Measurements from ENCODE around the gene TCF7L2.

Gene TCF7L2

DNA sequence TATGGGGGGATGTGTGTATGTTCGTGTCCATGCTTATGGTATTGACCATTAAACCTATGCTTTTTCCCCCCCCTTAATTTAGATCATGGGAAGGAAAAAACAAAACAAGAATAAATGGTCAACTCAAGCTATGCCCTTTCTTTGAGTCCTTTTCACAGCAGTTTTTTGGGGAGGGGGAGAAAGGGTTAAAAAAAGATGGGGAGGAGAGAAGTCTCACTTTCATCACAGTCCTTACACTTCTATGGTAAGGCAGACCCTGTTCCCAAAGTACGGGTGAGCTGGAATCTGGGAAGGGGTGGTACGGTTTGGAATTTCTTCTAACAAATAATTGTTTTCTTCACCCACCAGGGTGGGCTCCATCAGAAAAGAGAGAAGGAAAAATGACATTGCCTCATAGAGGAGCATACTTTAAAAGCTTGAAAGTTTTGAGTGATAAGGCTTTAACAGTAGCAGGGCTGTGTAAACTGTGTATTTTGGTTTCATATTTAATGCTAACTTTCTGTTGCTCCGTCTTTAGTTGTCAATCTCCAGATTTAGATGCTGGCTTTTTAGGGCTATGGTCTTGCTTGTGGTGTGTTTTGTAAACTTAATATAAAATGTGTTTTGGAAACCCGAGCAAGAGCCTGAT lies 180.1 kb downstream of the TCF7L2 start:
- DNase-seq: no peak

DNA sequence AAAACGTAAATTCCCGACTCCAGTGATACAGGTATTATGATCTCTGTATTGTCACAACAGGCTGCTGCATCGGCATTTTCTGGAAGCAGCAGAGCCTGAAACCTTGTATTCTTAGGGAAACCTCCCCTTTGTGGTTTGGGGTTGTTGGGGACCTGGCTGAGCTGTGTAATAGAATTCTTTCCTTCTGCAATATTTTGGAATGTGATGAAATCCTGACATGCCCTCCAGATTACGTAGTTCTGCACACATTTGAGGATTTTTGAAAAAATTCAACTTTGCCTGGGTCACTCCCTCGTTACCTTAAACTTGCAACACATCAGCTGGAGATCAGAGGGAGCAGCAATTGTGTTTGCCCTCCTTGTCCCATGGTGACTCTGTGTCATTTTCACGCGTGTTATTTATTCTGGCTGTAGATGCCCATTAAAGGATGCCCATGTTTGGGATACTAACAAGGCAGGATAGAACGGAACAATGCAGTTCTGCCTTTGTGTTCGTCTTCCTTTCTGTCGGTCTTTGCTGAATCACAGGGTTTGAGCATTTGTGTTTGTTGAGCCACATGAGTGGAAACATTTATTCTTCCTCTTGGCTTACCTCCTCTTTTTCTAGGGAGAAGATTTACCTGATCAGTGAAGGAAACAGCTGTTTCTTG lies 181.7 kb downstream of the TCF7L2 start:
- no peak for DNase-seq

DNA sequence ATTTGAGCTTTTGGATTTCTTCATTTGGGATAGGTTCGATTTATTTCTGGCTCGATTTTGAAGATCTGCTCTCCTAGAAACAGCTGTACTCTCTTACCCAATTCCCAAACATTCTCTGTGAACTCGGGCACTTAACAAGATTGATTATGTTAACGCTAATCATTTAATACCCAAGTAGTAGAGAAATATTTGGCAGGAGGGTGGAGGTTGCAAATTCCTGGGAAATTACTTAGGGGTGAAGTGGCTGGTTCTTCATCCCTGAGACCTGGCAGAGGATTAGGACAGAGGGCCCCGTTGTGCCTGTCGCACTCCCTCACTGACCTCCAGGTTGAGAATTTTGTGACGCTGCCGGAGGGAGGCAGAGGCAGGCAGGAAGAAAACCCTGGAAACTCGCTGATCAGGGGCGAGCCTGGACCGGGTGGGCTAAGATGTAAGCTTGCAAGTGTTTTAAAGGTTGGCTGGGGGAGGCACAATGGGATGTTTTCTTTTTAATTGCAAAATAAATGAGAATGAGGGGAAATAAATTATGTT lies 182.6 kb downstream of the TCF7L2 start:
- no peak for DNase-seq

DNA sequence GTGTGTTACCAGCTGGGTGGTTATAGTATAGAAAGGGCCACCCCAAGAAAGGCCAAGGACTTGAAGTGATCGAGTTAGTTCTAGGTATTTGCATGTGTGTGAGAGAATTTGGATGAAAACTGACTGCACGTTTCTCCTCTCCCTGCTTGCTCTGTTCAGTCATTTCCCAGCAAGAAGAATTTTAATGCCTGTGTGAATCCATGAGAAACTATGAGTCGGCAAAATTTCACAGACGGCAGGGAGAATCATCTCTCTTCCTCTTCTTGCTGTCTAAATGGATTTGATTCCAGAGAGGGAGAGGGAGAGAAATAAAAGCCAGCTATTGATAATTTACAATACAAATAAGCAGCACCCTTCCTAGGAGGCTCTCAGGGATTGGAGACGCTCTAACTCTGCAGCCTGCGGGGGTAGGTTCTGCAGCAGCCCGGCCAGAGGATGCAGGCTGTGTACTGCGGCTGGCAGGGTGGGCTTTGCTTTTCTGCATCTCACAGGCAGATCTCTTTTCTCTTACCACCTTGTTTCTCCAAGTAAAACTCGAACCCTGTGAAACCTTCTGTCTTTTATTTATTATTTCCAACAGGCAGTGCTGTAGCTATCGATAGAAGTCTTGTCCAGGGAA lies 183.6 kb downstream of the TCF7L2 start:
- no peak for DNase-seq

DNA sequence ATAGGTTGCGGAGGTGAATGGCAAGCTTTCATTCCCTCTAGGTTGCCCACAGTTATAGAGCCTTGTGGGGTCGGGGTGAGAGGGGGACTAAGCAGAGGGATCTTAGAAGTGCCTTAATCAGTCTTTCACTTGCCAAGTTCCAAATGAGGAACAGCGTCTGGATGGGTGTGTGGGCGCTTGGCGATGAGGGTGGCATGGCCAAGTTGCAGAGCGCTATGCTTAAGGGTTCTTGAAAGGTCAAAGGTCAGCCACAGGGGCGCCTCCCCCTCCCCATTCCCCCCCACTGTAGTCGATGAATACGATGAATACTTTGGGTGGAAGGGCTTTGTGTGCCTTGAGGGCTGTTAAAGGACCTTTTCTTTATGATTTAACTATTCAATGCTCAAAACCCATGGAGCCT lies 185.0 kb downstream of the TCF7L2 start:
- DNase-seq: no peak

DNA sequence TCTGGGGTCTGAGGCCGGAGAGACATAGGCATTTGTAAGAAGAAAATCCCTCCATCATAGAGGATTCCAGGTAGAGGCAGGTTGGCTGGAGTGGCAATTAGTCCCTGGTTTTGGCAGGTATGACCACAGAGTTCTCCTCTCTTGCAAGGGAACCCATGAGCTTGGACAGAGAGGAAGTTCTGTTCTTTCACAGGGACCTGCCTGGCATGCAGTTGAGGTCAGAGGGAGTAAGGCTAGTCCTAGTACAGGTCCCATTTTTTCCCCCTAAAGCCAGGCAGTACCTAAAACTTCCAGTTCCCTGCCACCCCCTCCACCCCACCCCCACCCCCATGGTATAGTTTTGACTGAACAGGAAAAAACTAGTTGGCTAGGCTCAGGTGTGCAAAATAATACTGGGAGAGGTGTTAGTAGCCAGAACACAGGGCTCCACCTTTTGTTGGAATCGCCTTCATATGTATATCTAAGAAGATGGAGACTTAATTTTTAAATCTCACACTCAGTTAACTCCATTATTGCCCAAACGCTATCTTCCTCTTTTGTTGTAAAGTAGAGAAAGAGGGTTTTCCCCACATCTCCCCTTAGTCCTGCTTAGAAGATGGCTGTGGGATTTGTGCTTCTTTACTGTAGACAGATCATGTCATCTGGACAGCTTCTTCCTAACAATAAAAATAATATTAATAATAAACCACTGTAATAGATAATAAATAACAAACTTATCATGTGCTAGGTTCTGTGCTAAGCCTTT lies 188.1 kb downstream of the TCF7L2 start:
- no peak for DNase-seq

DNA sequence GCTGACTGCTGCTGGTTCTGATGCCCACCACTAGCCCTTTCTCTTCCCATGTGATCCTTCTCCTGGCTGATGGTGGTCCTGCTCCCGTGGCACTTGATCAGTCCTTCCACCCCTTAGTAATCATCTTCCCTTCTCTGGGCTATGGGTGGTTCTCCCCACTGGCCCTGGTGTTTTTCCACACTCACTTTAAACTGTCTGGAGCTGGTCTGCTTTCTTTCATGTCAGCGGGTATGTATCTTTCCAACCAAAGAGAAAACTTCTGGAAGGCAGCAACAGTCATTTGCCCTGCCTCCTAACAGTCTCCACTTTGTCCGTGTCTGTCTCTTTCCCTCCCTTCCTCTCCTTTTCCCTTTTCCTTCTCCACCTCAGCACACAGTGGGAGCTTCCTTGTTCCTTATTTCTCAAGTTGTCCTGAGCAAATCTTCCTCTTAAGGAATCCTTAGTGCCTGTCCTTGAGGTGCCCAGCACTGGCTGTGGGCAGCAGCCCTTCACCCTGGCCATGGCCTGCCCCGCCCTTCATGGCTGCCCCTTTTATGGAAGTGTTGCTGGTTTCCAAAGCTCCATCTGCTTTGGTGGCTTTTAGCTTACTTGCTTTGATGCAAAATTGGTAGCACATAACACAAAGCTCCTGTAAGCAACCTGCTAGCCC lies 189.0 kb downstream of the TCF7L2 start:
- DNase-seq: no peak

DNA sequence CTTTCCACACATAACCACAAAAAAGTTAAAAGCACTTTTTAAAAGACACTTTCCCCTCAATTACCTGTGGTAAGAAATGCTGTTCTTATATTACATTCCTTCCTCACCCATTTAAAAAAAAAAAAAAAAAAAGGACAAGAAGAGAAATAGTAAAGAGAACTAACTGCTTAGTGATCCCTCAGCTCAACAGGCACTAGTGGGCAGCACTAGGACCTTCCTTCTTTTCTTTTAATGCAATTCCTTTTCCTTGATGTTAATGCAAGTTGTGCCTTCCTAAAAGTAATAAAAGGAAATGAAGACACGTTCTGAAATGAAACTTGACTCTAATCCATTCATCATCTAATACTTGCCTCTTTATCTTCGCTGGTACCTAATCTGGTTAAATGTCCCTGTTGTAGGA lies 189.7 kb downstream of the TCF7L2 start:
- DNase-seq: no peak

DNA sequence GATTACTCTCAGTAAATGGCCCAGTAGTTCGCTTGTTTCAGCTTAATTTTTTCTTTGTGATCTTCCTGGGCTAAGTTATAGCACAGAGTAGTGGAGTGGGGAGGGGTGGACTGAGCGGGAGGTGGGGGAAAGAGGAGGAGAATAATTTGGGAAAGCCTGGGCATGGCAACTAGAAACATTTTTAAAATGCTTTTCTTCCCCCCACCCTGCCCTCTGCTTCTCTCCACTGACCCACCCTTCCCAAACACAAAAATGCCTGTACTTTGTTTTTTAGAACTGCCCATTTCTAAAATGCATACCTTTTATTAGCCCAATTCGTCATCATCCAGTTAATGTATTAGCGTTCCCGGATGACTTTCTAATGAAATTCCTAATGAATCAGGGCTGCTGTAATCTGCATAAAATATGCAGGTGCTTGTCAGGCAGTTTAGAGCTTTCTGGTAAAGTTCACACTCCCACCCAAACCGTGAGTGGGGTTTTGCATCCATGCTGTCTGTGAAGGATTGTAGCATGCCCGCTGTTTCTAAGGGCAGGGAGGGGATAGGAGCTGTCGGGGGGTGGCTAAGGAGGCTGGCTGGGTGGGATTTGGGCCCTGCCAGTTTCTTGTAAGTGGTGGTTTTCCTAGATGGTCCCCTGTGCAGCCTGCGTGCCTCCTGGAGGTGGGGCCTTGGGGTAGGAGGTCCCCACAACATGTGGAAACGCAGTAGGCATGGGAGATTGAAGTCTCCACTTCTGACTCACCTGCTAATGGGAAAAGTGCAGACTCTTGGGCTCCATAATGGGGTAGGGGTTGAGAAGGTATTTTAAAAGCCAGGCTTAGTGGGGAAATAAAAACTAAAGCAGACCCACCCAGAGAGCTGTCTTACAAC lies 190.3 kb downstream of the TCF7L2 start:
- DNase-seq: no peak

DNA sequence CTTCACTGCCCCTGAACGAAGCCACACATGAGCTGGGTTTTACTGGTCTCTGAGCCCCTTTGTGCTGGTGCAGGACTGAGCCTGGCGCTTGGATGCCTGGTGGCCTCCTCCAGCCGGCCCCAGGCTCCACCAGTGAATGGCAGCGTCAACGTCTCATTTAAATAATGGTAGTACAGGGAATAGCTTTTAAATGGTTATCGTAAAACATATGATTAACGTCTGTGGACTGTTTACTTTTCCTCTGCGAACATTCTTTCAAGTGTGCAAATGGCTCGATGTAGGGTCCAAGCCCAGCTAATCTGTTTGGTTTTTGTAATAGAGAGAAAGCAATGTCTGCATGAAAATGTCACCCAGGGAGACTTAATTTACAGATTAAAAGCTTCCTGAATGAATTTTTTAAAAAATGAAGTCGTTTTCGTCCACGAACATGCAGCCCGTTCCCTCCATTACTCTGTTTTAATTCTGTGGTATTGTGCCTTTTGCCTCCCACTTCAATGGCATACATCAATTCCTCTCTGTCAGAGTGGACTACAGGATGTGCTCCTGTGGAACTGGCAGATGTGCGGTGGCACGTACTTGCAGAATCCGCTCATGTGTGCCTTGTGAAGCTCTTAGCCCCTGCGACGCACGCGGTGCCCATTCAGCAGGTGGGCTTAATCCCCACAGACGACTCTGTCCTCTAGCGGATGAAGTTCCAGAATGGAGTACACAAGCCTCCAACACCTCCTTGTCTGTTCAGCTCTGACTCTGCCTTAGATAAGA lies 192.7 kb downstream of the TCF7L2 start:
- DNase-seq: no peak

DNA sequence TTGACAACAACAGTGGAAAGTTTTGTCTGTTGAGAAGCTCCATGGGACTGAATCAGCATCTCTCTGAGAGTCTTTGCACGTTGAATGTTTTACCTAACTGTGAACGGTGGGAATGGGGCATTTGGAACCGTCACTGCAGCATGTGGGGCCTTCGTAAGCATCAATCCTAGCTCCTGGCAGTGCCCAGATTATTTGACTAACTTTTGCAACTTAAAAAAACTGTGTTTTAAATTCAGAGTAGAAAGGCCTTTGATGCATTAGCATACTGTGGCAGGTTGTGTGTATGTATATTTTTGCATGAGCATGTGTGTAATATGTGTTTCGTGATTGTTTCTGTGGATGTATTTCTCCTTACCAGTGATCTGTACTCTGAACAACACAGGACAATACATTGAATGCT lies 194.5 kb downstream of the TCF7L2 start:
- no peak for DNase-seq

DNA sequence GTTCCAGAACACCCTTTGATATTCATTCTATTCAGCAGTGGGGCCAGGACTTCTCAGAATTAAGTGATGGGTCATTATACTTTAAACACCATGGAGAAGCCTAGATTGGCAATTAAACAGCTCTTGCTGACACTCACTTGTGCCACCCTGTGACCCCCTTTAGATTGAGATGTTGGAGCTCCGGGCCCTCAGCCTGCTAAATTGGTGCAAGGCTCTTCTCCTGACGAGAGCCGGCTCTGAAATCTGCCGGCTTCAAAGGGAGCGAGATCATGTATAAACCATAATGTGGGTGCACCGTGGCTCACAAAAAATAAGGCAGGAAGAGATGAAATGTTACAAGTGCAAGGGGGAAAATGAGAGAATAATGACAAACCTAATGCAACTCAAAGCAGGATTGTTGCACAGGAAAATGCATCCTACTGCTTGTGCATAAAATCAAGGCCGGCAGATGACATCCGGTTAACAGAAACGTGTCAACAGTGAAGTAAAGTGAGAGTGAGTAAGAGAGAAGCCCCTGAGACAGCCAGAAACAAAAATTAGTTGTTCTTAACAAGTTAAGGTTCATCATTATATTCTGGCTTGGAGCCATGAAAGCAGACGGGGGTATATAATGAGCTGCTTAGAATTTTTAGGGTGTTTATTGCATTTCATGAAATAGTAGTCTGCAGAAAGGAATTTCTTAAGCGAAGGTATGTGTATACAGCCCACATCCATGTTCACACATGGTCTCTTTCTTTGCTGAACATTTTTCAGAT lies 198.2 kb downstream of the TCF7L2 start:
- no peak for DNase-seq

DNA sequence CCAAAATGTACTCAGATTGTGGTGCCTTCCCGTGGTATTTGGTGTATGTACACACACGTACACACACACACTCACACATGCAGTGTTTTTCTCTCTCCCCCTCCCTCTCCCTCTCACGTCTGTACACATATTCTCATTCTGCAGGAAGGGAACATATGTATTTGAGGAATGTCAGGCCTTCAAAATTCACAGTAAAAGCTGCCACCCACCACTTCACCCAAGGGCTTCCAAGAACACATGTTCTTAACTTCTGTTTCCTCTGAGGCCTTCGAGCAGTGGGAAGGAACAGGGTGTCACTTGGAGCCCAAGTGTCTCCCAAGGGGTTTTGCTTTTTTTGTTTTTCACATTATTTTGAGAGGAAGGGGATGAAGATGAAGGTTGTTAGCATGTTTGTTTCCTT lies 198.9 kb downstream of the TCF7L2 start:
- DNase-seq: no peak

DNA sequence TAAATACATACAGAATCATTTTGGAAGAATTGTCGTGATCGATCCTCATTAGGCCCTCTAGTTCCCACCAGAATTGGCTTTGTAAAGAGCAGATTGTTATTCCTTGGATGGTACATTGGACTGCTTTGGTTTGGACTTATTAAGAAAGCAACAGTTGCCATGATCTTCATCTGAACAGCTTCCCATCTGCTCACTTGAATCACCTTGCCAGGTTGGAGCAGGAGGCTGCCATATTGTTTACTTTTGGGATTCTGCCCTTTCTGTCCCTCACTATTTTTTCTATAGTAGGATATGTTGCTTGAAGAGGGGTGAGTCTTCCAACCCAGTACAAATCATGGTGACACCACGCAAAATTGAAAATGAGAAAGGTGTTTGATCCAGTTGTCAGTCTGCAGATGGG lies 199.6 kb downstream of the TCF7L2 start:
- no peak for DNase-seq

DNA sequence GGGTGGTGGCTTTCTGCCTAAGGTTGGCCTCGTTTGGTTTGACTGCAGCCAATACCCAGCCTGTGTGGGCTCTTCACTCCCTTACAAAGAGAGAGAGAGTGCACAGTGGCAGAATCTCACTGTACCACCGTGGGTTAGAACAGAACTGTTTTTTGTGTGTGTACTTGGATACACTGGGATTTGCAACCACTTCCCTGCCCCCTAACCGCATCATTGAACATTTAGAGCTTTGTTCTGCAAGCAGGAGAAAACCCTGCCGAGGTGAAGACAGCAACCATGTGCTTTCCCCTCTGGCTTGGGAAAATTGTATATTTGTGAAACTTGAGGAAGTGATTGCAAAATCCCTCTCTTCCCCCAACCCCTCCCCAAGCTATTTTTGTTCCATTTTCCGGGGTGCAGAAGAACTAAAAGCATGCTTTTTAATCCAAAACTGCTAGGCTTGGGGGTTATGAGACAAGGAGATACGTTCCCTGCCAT lies 201.2 kb downstream of the TCF7L2 start:
- no peak for DNase-seq

DNA sequence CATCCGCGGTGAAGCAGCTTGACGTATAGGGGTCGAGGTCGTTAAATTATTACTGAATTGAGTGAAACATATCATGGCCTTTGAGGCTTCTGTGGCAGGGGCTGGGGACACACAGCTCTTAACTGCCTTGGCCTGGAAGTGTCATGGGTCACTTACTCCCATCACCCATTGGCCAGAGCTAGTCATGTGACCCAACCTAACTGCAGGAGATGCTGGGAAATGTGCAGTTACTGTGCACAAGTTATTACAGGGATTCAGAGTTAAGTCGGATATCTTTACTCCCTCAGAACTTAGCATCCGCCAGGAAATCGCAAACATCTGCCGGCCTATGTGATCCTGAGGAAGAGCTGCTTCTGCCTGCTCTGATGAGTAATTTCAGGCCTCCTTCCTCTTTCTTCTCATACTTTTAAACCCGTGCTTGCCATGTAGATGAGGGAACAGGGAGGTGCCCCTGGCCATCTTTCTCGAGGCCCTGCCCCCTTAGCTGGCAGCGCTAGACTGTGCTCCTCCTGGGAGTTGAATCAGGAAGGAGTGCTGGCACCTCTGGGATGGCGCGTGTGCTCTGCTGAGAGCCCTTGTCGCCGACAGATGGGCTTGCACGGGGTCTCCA lies 203.6 kb downstream of the TCF7L2 start:
- no peak for DNase-seq

DNA sequence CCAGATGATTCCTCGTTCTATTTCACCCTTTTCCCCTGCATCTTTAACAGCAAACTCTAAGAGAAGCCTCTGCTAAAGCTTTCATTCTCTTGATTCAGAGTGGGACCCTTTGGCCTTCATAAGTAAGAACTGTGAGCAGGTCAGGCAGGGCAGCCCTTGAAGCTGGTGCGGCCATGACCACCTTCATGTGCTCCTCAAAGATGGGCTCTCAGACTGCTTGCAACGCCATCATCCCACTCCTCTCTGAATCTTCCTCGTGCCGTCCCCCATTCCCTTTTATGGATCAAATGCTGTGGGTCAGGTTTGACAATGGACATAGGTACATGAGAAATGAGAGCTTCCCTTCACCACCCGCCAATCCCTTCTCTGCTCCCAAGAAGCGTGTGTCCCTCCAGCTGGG lies 207.4 kb downstream of the TCF7L2 start:
- DNase-seq: no peak

DNA sequence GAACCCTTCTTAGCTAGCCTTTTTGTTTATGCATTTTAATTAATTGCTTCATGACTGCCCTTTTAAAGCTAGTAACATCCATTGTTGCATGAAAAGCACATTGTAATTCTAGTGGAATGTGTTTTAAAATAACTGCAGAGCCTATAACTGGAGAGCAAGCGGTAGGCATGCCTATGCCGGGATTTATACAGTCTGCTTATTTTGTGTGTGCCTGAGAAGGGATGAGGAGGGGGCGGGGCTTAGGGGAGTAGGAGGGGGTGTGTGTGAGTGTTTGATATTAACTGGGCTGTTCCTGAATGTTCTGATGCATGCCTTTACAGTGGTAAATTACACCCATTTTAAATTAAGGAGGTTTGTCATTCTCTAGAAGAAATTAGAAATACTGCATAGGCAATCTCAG lies 208.1 kb downstream of the TCF7L2 start:
- DNase-seq: no peak

DNA sequence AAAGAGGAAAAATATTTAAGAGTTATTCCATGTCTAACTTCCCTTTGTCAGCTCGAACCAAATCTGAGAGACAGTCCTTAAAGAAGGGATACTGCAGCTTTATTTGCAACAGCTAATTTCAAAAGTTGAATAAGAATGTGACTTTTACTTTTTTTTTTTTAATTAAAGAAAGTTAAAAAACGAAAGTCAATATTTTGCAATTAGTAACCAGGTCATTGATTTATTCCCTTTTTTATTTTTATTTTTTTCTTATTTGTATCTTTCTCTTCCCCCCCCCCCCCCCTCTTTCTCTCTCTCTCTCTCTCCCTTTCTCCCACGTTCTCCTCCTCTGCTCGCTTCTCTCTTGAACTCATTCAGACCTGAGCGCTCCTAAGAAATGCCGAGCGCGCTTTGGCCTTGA lies 209.5 kb downstream of the TCF7L2 start:
- DNase-seq: no peak

DNA sequence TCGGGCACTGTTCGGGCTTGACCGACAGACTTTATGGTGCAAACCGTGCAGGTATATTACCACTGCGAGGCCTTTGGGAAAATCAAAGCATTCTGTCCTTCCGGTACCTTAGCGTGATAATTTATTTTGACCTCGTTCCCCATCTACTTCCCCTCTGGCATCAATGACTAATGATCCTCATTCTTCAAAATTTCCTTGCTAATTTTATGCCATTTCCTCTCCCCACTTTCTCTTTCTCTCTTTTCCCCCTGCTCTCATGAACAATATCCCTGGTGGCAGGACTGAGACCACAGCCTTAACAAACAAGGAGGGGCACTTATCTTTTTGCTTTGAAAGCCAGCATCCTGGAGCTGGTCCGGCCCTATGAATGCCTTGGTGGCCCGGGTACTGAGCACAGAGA lies 210.6 kb downstream of the TCF7L2 start:
- no peak for DNase-seq

Measured in NCI-H1694 treated with DMSO at 0.1 percent for 48 hours (cell line).